D721Med (cell line): ENCODE data around the gene CPNE7.

Source experiments
- DNase-seq: peaks from one replicate; pipeline ENCODE4 v3.0.0; 2011; ENCODE audit warnings: low spot score; ENCODE audit not compliant: insufficient read length
- FAIRE-seq: peaks from 2 replicates; lab custom pipeline; 2011; peaks lifted over from hg19 to GRCh38; lab: Jason Lieb, UNC
- CTCF ChIP-seq: IDR thresholded peaks from 2 replicates; pipeline ENCODE4 v1.5.1; 2012; ENCODE audit warnings: mild to moderate bottlenecking, control low read depth; ENCODE audit not compliant: insufficient read depth; ENCODE audit errors: missing control alignments

The CPNE7 gene

GRCh38 chr16:89581861-89582563 is 6.5 kb downstream of the CPNE7 start:
- FAIRE-seq (no peak), DNase-seq (no peak)
- TF ChIP-seq CTCF = no peak

GRCh38 chr16:89582614-89583196 is 7.1 kb downstream of the CPNE7 start:
- DNase-seq (no peak), FAIRE-seq (no peak)
- no peak for TF ChIP-seq CTCF

- TF ChIP-seq CTCF = no peak
- no peak for FAIRE-seq
- DNase-seq = no peak
Observed at GRCh38 chr16:89583197-89583894, 7.8 kb downstream of the CPNE7 start.

GRCh38 chr16:89583895-89584644 is 8.5 kb downstream of the CPNE7 start:
- TF ChIP-seq CTCF = no peak
- no peak for FAIRE-seq
- no peak for DNase-seq

- DNase-seq (no peak), FAIRE-seq (no peak)
- no peak for TF ChIP-seq CTCF
Observed at GRCh38 chr16:89584768-89585549, 9.4 kb downstream of the CPNE7 start.

- no peak for TF ChIP-seq CTCF
- no peak for FAIRE-seq
Observed at GRCh38 chr16:89586218-89586617, 10.7 kb downstream of the CPNE7 start.

More at GRCh38 chr16:89586218-89586617, 10.7 kb downstream of the CPNE7 start:
- DNase-seq = no peak
